Right lobe of liver (tissue), 6 donors: ENCODE data around the gene NRXN3. TPM values are rescaled to one million over a fixed set of nuclear protein-coding genes. Genes with fewer than 3 reads are reported as not detected.

ENCODE experiments used
- ATAC-seq, 4 donors: fragments of 200-7000 bp; cut with Tn5 transposase; one replicate each; pipeline ENCODE4 v1.9.1; 2020; ENCODE audit warnings: mild to moderate bottlenecking in 4 of 4, moderate library complexity in 4 of 4
- DNase-seq, 3 donors: peaks; one replicate each; pipeline ENCODE4 v3.0.0-alpha.2; 2020
- H3K27ac ChIP-seq, 3 donors: fragments of 200-600 bp; one replicate each; pipeline ENCODE4 v1.8.0; 2022
- H3K27me3 ChIP-seq, 2 donors: fragments of 200-600 bp; one replicate each; pipeline ENCODE4 v1.8.0; 2022
- H3K36me3 ChIP-seq, 4 donors: fragments of 200-600 bp; sonication (generic) in 1 of 4; one replicate each; pipeline versions ENCODE4 v1.5.1 to v1.8.0; 2017 to 2022; ENCODE audit warnings: control low read depth in 1 of 4
- H3K4me1 ChIP-seq, 4 donors: fragments of 200-600 bp; sonication (generic) in 1 of 4; one replicate each; pipeline versions ENCODE4 v1.5.1 to v1.8.0; 2017 to 2022; ENCODE audit warnings: control low read depth in 1 of 4
- H3K4me3 ChIP-seq, 3 donors: fragments of 200-600 bp; one replicate each; pipeline ENCODE4 v1.8.0; 2022
- H3K9me3 ChIP-seq, 4 donors: fragments of 200-600 bp; sonication (generic) in 1 of 4; one replicate each; pipeline versions ENCODE4 v1.5.1 to v1.8.0; 2017 to 2022; ENCODE audit warnings: control low read depth in 1 of 4
- POLR2A ChIP-seq: fragments of 450-650 bp; IDR thresholded peaks from one replicate; pipeline ENCODE4 v1.6.1; 2017; ENCODE audit warnings: antibody characterized with exemption, mild to moderate bottlenecking
- whole genome bisulfite sequencing: methylation state at CpG from one replicate; pipeline ENCODE4 v1.1.6; 2018; ENCODE audit warnings: low coverage, low lambda C conversion rate; ENCODE audit not compliant: insufficient coverage; ENCODE audit errors: missing lambda C conversion rate; 5-methylcytosine and 5-hydroxymethylcytosine counted together
- intact Hi-C, 2 donors: fragments of 100-400 bp; cut with DNase I; formaldehyde crosslinking; loops; one replicate each; pipeline versions ENCODE4 v1.11.2 to v1.14.1; 2022
- total RNA-seq, 6 experiments: library from RNA; depleted of rRNA in 2 of 6; stranded (reverse); fragments of >200 nt in 2 of 6; fragmentation: NEBNext Ultra II Directional in 3 of 6; extraction: Animal tissue kit (Norgen Biotek cat#: 25700) in 3 of 6; gene quantifications; one replicate each; pipeline versions ENCODE4 v1.1.0 to v1.2.4, GENCODE V29; 2016 to 2023
- TF ChIP-seq, protein P1 (sequence below), 4 donors: fragments of 200-600 bp in 3 of 4; fragments of 450-650 bp in 1 of 4; IDR thresholded peaks; one replicate each; pipeline versions ENCODE4 v1.5.1 to v1.8.0; 2016 to 2022; ENCODE audit warnings: antibody characterized with exemption in 4 of 4, mild to moderate bottlenecking in 2 of 4
- donor health status: DM: no; HTN: yes; CAD: no.
- donor health status: DM: no; HTN: no; CAD: no.
- donor health status: DM: no; HTN: no; CAD: no.
- donor health status: DM: no; HTN: yes; CAD: no.
- donor health status: DM: no; HTN: yes; CAD: no.

Gene NRXN3
- total RNA-seq, 6 experiments from 2014 or later: 0.06 to 0.51 (median 0.23) TPM; not detected in 1

GRCh38 chr14:78633752-78634151 is 463.6 kb downstream of the NRXN3 start:
- Histone ChIP-seq H3K27ac (no peak overlapping the region), H3K36me3 (no peaks in the 10 kb centered on the region), H3K4me3 (no peak overlapping the region), H3K9me3 (no peaks in the 10 kb centered on the region), H3K27me3 (no peaks in the 10 kb centered on the region), H3K4me1 (no peaks in the 10 kb centered on the region)
- no peak for ATAC-seq
- no peak for TF ChIP-seq POLR2A
- TF ChIP-seq, protein P1, sequence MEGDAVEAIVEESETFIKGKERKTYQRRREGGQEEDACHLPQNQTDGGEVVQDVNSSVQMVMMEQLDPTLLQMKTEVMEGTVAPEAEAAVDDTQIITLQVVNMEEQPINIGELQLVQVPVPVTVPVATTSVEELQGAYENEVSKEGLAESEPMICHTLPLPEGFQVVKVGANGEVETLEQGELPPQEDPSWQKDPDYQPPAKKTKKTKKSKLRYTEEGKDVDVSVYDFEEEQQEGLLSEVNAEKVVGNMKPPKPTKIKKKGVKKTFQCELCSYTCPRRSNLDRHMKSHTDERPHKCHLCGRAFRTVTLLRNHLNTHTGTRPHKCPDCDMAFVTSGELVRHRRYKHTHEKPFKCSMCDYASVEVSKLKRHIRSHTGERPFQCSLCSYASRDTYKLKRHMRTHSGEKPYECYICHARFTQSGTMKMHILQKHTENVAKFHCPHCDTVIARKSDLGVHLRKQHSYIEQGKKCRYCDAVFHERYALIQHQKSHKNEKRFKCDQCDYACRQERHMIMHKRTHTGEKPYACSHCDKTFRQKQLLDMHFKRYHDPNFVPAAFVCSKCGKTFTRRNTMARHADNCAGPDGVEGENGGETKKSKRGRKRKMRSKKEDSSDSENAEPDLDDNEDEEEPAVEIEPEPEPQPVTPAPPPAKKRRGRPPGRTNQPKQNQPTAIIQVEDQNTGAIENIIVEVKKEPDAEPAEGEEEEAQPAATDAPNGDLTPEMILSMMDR (IDR thresholded peaks at IDR 0.05): no peak
- no peak for DNase-seq
- intact Hi-C loops: no loop called here

DNA sequence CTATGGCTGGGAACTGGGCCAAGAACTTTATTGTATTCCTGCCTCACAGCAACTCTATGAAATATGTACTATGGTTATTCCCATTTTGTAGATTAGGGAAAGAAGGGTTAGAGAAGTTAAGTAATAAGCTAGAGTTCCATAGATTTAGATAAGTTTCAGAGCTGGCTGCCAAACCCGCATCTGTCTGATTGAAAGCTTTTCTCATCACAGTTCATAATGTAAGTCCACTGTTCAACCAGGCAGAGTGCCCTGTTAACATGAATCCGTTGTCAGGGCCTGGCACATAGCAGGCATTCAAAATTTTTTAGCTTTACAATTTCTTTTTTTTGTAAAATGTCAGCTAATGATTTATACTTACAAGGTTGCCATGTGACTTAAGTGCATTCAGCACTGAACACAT is 467.3 kb downstream of the NRXN3 start:
- no peak for TF ChIP-seq POLR2A
- TF ChIP-seq, protein P1 (IDR thresholded peaks at IDR 0.05): no peak

GRCh38 chr14:78637908-78638475 is 467.8 kb downstream of the NRXN3 start:
- intact Hi-C loops: no loop called here
- TF ChIP-seq POLR2A: no peak
- TF ChIP-seq, protein P1 (IDR thresholded peaks at IDR 0.05): no peak
- DNase-seq (no peak), ATAC-seq (no peak)
- Histone ChIP-seq H3K36me3 (no peaks in the 10 kb centered on the region), H3K4me1 (no peaks in the 10 kb centered on the region), H3K27ac (no peak overlapping the region), H3K9me3 (no peaks in the 10 kb centered on the region), H3K4me3 (no peak overlapping the region), H3K27me3 (no peaks in the 10 kb centered on the region)
- 13% methylated on average over 5 of the region's 5 CpGs for WGBS

More for the DNA sequence above, 467.3 kb downstream of the NRXN3 start:
- no peak overlapping the region for H3K4me3 ChIP-seq
- no peaks in the 10 kb centered on the region for H3K4me1 ChIP-seq
- H3K36me3 ChIP-seq: no peaks in the 10 kb centered on the region
- no peaks in the 10 kb centered on the region for H3K9me3 ChIP-seq
- H3K27ac ChIP-seq: no peak overlapping the region
- ATAC-seq (no peak), DNase-seq (no peak)
- WGBS: 52% methylated on average over 2 of the region's 2 CpGs
- intact Hi-C loops: no loop called here
- no peaks in the 10 kb centered on the region for H3K27me3 ChIP-seq

GRCh38 chr14:78638926-78639325 is 468.8 kb downstream of the NRXN3 start:
- no peaks in the 10 kb centered on the region for H3K4me1 ChIP-seq
- DNase-seq (no peak), ATAC-seq (no peak)
- H3K27ac ChIP-seq: no peak overlapping the region
- no peaks in the 10 kb centered on the region for H3K9me3 ChIP-seq
- no peak for TF ChIP-seq POLR2A
- TF ChIP-seq, protein P1 (IDR thresholded peaks at IDR 0.05): no peak
- no peaks in the 10 kb centered on the region for H3K27me3 ChIP-seq
- H3K4me3 ChIP-seq: no peak overlapping the region
- intact Hi-C loops: no loop called here
- H3K36me3 ChIP-seq: no peaks in the 10 kb centered on the region
- WGBS: 30% methylated on average over 3 of the region's 3 CpGs
